ENCODE results near the gene STPG4. TPM values are rescaled to one million over a fixed set of nuclear protein-coding genes. Genes with fewer than 3 reads are reported as not detected.

STPG4 gene
- polyA plus RNA-seq, 3 donors = 0.20 to 0.24 TPM; not detected in 1

- peak overlapping the region; percentile 98 to 100 (median 100) for H3K27ac Mint-ChIP-seq
- Histone ChIP-seq H3K27me3 (ENCODE audit: control insufficient read depth in 2 of 2, insufficient read depth in 2 of 2, low read length in 2 of 2) (no peaks in the 10 kb centered on the region), H3K4me1 (ENCODE audit: control insufficient read depth in 1 of 2, insufficient read depth in 2 of 2, low read length in 2 of 2) (peaks cover 98 to 99% of the 10 kb centered on the region in 2 donors), H2AFZ (ENCODE audit: insufficient read depth, low read depth, low read length, poor library complexity, severe bottlenecking) (no peak overlapping the region), H3K9ac (ENCODE audit: insufficient read depth, low read length, poor library complexity, severe bottlenecking) (peak overlapping the region; percentile 97), H3K36me3 (replicated peaks in 1 of 2; ENCODE audit: control insufficient read depth in 1 of 2, insufficient read depth in 2 of 2, low read length in 2 of 2) (peaks cover 13 to 37% of the 10 kb centered on the region in 2 donors), H4K20me1 (ENCODE audit: insufficient read depth, low read length) (no peaks in the 10 kb centered on the region), H3K9me3 (replicated peaks in 1 of 2; ENCODE audit: control insufficient read depth in 1 of 2, insufficient read depth in 1 of 2, low read length in 2 of 2) (no peaks in the 10 kb centered on the region), H3K27ac (ENCODE audit: low read depth in 1 of 2, low read length in 2 of 2) (peak overlapping the region; percentile 100), H3K79me2 (ENCODE audit: insufficient read depth, low read length) (peaks cover 33% of the 10 kb centered on the region), H3K4me2 (replicated peaks; ENCODE audit: extremely low read depth, low read length, poor library complexity, severe bottlenecking) (no peak overlapping the region), H3K4me3 (replicated peaks in 1 of 3; ENCODE audit: low read depth in 2 of 3, low read length in 3 of 3) (no peak overlapping the region)
- peaks cover 46 to 82% of the 10 kb centered on the region in 2 donors for H3K36me3 Mint-ChIP-seq
- 84% methylated on average over 9 of the region's 9 CpGs for WGBS (ENCODE audit: insufficient coverage)
- DNase-seq = no peak
- H3K4me3 Mint-ChIP-seq = peak overlapping the region in 1 of 2 donors; percentile 67
- peaks cover 0 to 10% (median 2%) of the 10 kb centered on the region in 3 donors for H3K27me3 Mint-ChIP-seq (ENCODE audit: low read depth in 3 of 3)
- intact Hi-C loops (cut with micrococcal nuclease) = loop anchor here (2.0 to 5.0 kb wide), 3 partner anchors 14 to 91 kb away; no protein-coding TSS in a partner anchor
- TF ChIP-seq CTCF (IDR thresholded peaks at IDR 0.05) = no peak
- peaks cover 98% of the 10 kb centered on the region for H3K4me1 Mint-ChIP-seq
- peaks cover 0 to 1% (median 0%) of the 10 kb centered on the region in 7 donors for H3K9me3 Mint-ChIP-seq
These were observed 81.9 kb downstream of the STPG4 start for GRCh38 chr2:47073217-47073616.

- Histone ChIP-seq H3K4me1 (ENCODE audit: control insufficient read depth in 1 of 2, insufficient read depth in 2 of 2, low read length in 2 of 2) (peaks cover 98 to 99% of the 10 kb centered on the region in 2 donors), H2AFZ (ENCODE audit: insufficient read depth, low read depth, low read length, poor library complexity, severe bottlenecking) (no peak overlapping the region), H3K36me3 (replicated peaks in 1 of 2; ENCODE audit: control insufficient read depth in 1 of 2, insufficient read depth in 2 of 2, low read length in 2 of 2) (peaks cover 15 to 42% of the 10 kb centered on the region in 2 donors), H3K4me2 (replicated peaks; ENCODE audit: extremely low read depth, low read length, poor library complexity, severe bottlenecking) (peak overlapping the region; percentile 40), H3K27me3 (ENCODE audit: control insufficient read depth in 2 of 2, insufficient read depth in 2 of 2, low read length in 2 of 2) (no peaks in the 10 kb centered on the region), H4K20me1 (ENCODE audit: insufficient read depth, low read length) (no peaks in the 10 kb centered on the region), H3K79me2 (ENCODE audit: insufficient read depth, low read length) (peaks cover 33% of the 10 kb centered on the region), H3K9ac (ENCODE audit: insufficient read depth, low read length, poor library complexity, severe bottlenecking) (peak overlapping the region; percentile 97), H3K9me3 (replicated peaks in 1 of 2; ENCODE audit: control insufficient read depth in 1 of 2, insufficient read depth in 1 of 2, low read length in 2 of 2) (no peaks in the 10 kb centered on the region), H3K4me3 (replicated peaks in 1 of 3; ENCODE audit: low read depth in 2 of 3, low read length in 3 of 3) (peak overlapping the region in 1 of 3 experiments; percentile 29), H3K27ac (ENCODE audit: low read depth in 1 of 2, low read length in 2 of 2) (peak overlapping the region; percentile 100)
- intact Hi-C loops (cut with micrococcal nuclease) = loop anchor here (2.0 to 5.0 kb wide), 3 partner anchors 14 to 90 kb away; no protein-coding TSS in a partner anchor
- H3K4me1 Mint-ChIP-seq = peaks cover 99% of the 10 kb centered on the region
- H3K36me3 Mint-ChIP-seq = peaks cover 46 to 82% of the 10 kb centered on the region in 2 donors
- H3K27me3 Mint-ChIP-seq (ENCODE audit: low read depth in 3 of 3) = peaks cover 0 to 10% (median 2%) of the 10 kb centered on the region in 3 donors
- H3K27ac Mint-ChIP-seq = peak overlapping the region; percentile 98 to 100 (median 100)
- peaks cover 0 to 1% (median 0%) of the 10 kb centered on the region in 7 donors for H3K9me3 Mint-ChIP-seq
- DNase-seq = peak; percentile 99 to 100 (median 99)
- WGBS (ENCODE audit: insufficient coverage) = 3% methylated on average over 5 of the region's 9 CpGs
- TF ChIP-seq CTCF (IDR thresholded peaks at IDR 0.05) = no peak
- peak overlapping the region; percentile 66 to 71 for H3K4me3 Mint-ChIP-seq
These were observed 82.3 kb downstream of the STPG4 start for GRCh38 chr2:47072728-47073191.

Data from CD14-positive monocyte (primary cell).